Activated CD4-positive, alpha-beta memory T cell treated with anti-CD3 and anti-CD28 coated beads for 36 hours (primary cell): ENCODE data around the gene CLBA1. TPM values are rescaled to one million over a fixed set of nuclear protein-coding genes. Genes with fewer than 3 reads are reported as not detected.

ENCODE experiments used
- CTCF ChIA-PET: fragments of 350-600 bp; sonication (Branson Sonifier 250); formaldehyde crosslinking; loops from one replicate; lab custom pipeline; 2021; ENCODE audit warnings: antibody characterized with exemption, inconsistent platforms; lab: Charles Lee
- POLR2A ChIA-PET: fragments of 350-600 bp; sonication (Branson Sonifier 250); formaldehyde crosslinking; loops from one replicate; lab custom pipeline; 2021; ENCODE audit warnings: antibody characterized with exemption; lab: Charles Lee
- DNase-seq: peaks from one replicate; pipeline ENCODE4 v3.0.0-alpha.2; 2020
- H3K27ac Mint-ChIP-seq: one replicate; pipeline ENCODE4 v1.8.0; 2021; ENCODE audit warnings: mixed read lengths
- H3K27me3 Mint-ChIP-seq: one replicate; pipeline ENCODE4 v1.8.0; 2021; ENCODE audit warnings: mixed read lengths
- H3K36me3 Mint-ChIP-seq: one replicate; pipeline ENCODE4 v1.8.0; 2021; ENCODE audit warnings: mixed read lengths
- H3K4me1 Mint-ChIP-seq: one replicate; pipeline ENCODE4 v1.8.0; 2021; ENCODE audit warnings: low read depth, mixed read lengths
- H3K4me3 Mint-ChIP-seq: one replicate; pipeline ENCODE4 v1.8.0; 2021; ENCODE audit warnings: mild to moderate bottlenecking, mixed read lengths
- H3K9me3 Mint-ChIP-seq: one replicate; pipeline ENCODE4 v1.8.0; 2021; ENCODE audit warnings: mixed read lengths
- intact Hi-C: fragments of 100-400 bp; cut with micrococcal nuclease; formaldehyde crosslinking; loops from one replicate; pipeline ENCODE4 v1.15.1; 2023
- total RNA-seq, 2 experiments: library from RNA; stranded (reverse); gene quantifications; one replicate each; pipeline ENCODE4 v1.2.3, GENCODE V29; 2021

Gene CLBA1
- total RNA-seq, 2 experiments from 2014 or later, result 0.78 to 1.2 TPM

DNA sequence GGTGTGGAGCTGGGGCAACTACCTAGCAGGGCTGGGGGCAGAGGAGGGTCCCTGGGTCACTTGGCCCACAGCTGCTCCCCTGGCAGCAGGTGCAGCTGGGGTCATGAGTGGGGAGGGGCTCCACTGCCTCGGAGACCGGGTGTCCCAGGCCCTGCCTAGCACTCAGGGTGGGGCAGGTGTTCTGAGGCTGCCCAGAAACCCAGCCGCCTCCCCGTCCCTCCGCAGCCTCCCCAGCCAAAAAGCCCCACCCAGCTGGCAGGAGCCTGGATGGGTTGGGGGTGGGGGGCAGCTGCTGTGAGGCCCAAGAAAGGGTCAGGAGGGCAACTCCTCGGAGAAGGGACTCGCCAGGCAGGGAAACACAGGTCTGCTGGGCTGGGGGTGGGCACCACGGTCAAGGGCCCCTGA is 18.6 kb upstream of the CLBA1 start:
- no peaks in the 10 kb centered on the region for H3K36me3 Mint-ChIP-seq
- no peak for DNase-seq
- no peak overlapping the region for H3K27ac Mint-ChIP-seq
- no peaks in the 10 kb centered on the region for H3K4me1 Mint-ChIP-seq
- peaks cover 7% of the 10 kb centered on the region for H3K27me3 Mint-ChIP-seq
- no peaks in the 10 kb centered on the region for H3K9me3 Mint-ChIP-seq
- intact Hi-C loops, result no loop called here
- POLR2A ChIA-PET, result interaction anchor here (0.9 kb wide), 1 partner anchor 79 kb away, joined by 3 read pairs; no protein-coding TSS in a partner anchor
- H3K4me3 Mint-ChIP-seq, result no peak overlapping the region
- CTCF ChIA-PET, result no interaction called here

GRCh38 chr14:104967386-104968152 is 18.0 kb upstream of the CLBA1 start:
- CTCF ChIA-PET, result no interaction called here
- Mint-ChIP-seq H3K27ac (no peak overlapping the region), H3K27me3 (peaks cover 7% of the 10 kb centered on the region), H3K36me3 (no peaks in the 10 kb centered on the region), H3K9me3 (no peaks in the 10 kb centered on the region), H3K4me1 (no peaks in the 10 kb centered on the region), H3K4me3 (no peak overlapping the region)
- POLR2A ChIA-PET, result interaction anchor here (0.9 kb wide), 1 partner anchor 79 kb away, joined by 3 read pairs; no protein-coding TSS in a partner anchor
- DNase-seq, result no peak
- intact Hi-C loops, result no loop called here

GRCh38 chr14:104968153-104968527 is 17.4 kb upstream of the CLBA1 start:
- Mint-ChIP-seq H3K36me3 (no peaks in the 10 kb centered on the region), H3K27me3 (peaks cover 7% of the 10 kb centered on the region), H3K4me1 (no peaks in the 10 kb centered on the region), H3K9me3 (no peaks in the 10 kb centered on the region), H3K4me3 (no peak overlapping the region), H3K27ac (no peak overlapping the region)
- ChIA-PET CTCF (no interaction called here), POLR2A (no interaction called here)
- DNase-seq, result no peak
- intact Hi-C loops, result no loop called here

- POLR2A ChIA-PET, result no interaction called here
- DNase-seq, result no peak
- no peaks in the 10 kb centered on the region for H3K9me3 Mint-ChIP-seq
- H3K27me3 Mint-ChIP-seq, result peaks cover 7% of the 10 kb centered on the region
- H3K27ac Mint-ChIP-seq, result no peak overlapping the region
- no peaks in the 10 kb centered on the region for H3K36me3 Mint-ChIP-seq
- H3K4me1 Mint-ChIP-seq, result no peaks in the 10 kb centered on the region
- H3K4me3 Mint-ChIP-seq, result no peak overlapping the region
- intact Hi-C loops, result no loop called here
- CTCF ChIA-PET, result interaction anchor here (2.1 kb wide), 1 partner anchor 77 kb away, joined by 7 read pairs; no protein-coding TSS in a partner anchor
Observed at GRCh38 chr14:104968541-104969401, 16.8 kb upstream of the CLBA1 start.

DNA sequence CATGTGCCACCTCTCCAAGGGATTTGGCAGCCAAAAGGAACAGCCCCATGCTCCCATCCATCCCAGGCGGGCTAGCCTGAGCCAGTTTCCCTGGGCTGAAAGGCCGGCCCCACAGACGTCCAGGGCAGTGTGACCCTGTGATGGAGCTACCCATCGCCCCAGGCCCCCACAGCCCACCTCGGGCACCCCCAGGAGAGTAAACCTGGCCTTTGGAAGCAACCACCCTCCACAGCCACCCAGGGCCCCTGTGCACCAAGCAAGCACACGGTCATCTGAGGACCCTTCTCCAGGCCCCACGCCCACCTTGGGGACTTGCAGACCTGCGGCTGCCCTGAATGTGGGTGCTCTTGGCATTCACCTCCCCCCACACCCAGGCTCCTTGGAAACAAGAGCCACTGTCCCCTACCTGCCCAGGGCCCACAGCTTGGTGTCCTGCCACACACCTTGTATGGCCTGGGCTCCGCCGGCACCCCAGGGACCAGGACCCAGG is 15.8 kb upstream of the CLBA1 start:
- intact Hi-C loops, result no loop called here
- no peak for DNase-seq
- ChIA-PET CTCF (interaction anchor here (2.1 kb wide), 1 partner anchor 76 kb away, joined by 7 read pairs; no protein-coding TSS in a partner anchor), POLR2A (no interaction called here)
- no peak overlapping the region for H3K27ac Mint-ChIP-seq
- no peaks in the 10 kb centered on the region for H3K36me3 Mint-ChIP-seq
- peaks cover 7% of the 10 kb centered on the region for H3K27me3 Mint-ChIP-seq
- no peaks in the 10 kb centered on the region for H3K4me1 Mint-ChIP-seq
- H3K9me3 Mint-ChIP-seq, result no peaks in the 10 kb centered on the region
- no peak overlapping the region for H3K4me3 Mint-ChIP-seq

- ChIA-PET POLR2A (no interaction called here), CTCF (interaction anchor here (2.1 kb wide), 1 partner anchor 75 kb away, joined by 7 read pairs; no protein-coding TSS in a partner anchor)
- intact Hi-C loops, result no loop called here
- Mint-ChIP-seq H3K4me1 (no peaks in the 10 kb centered on the region), H3K9me3 (no peaks in the 10 kb centered on the region), H3K36me3 (no peaks in the 10 kb centered on the region), H3K27me3 (peaks cover 7% of the 10 kb centered on the region), H3K4me3 (no peak overlapping the region), H3K27ac (no peak overlapping the region)
- DNase-seq, result no peak
Observed at GRCh38 chr14:104970231-104971068, 15.1 kb upstream of the CLBA1 start.

DNA sequence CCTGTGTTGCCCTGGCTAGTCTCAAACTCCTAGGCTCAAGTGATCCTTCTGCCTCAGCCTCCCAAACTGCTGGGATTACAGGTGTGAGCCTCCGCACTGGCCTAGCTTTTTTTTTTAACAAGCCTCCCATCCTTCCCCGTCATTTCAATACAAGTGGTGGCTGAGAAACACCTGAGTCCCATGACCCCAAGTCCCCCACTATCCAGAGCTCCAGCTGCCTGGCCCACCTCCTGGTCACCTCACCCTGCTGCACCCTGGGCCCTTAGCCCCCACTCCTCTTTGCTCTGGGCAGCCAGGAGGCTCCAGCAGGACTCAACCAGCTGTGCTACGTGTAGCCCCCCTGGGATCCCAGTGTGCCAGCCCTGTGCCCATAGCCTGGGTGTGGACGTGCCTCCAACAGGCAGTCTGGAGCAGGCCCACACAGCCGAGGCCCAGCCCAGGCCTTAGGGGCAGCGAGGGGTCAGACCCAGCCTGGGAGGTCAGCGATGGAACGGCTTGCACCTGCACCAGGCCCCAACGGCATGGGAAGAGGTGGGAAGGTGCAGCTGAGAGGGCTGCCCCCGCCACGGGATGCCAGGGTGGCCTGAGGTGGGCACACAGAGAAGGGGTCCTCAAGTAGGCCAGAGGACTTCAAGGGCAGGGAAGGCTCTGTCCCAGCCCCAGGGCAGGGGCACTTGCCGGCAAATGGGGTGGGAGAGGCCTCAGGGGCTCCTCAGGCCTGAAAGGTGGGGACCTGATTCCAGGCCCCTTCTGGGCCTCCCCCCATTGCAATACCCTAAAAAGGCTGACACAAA is 13.9 kb upstream of the CLBA1 start:
- no peak for DNase-seq
- Mint-ChIP-seq H3K4me1 (peaks cover 3% of the 10 kb centered on the region), H3K27me3 (peaks cover 13% of the 10 kb centered on the region), H3K36me3 (no peaks in the 10 kb centered on the region), H3K9me3 (no peaks in the 10 kb centered on the region), H3K4me3 (no peak overlapping the region), H3K27ac (no peak overlapping the region)
- ChIA-PET POLR2A (interaction anchor here (0.6 kb wide), 1 partner anchor 160 kb away, joined by 4 read pairs; no protein-coding TSS in a partner anchor), CTCF (interaction anchor here (6.0 kb wide), 1 partner anchor 73 kb away, joined by 108 read pairs; no protein-coding TSS in a partner anchor)
- intact Hi-C loops, result no loop called here

DNA sequence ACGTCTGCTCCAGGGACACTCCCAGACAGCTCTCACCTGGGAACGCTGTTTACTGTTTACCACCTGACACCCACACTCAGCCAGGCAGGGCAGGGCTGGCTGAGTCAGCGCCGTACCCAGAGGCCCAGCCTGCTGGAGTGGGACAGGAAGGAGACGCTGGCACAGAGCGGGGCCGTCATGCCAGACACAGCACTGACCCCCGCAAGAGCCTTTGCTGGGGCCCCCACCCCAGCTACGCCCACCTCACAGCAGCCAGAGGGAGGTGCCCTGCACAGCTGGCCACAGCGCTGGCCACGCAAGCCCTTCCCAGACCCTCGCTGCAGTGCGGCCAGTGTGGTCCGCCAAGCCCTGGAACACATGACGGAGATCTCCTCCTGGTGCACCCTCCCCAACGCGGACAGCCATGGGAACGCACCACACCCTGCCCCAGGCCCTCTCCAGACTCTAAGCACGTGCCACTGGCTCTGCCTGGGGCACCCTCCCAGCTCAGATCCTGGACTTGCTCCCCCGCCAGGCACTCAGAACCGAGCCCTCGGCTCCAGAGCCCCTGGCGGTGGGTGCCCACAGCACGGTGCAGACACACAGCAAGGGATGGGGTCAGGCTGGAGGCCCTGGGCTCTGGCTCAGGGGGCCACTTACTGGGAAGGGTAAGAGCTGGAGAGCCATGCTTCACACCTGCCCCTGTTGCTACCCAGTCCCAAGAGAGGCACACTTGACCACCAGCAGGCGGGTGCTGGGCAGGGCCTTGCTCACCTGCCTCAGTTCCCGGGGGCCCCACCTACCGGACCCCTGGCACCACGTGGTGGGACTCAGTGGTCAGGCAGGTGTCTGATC is 13.1 kb upstream of the CLBA1 start:
- no peak for DNase-seq
- intact Hi-C loops, result no loop called here
- H3K27me3 Mint-ChIP-seq, result peaks cover 21% of the 10 kb centered on the region
- ChIA-PET CTCF (interaction anchor here (6.0 kb wide), 1 partner anchor 72 kb away, joined by 108 read pairs; no protein-coding TSS in a partner anchor), POLR2A (interaction anchor here (0.6 to 1.9 kb wide), 2 partner anchors 73 to 159 kb away, joined by 4 to 6 read pairs; no protein-coding TSS in a partner anchor)
- H3K4me1 Mint-ChIP-seq, result peaks cover 5% of the 10 kb centered on the region
- H3K27ac Mint-ChIP-seq, result no peak overlapping the region
- no peak overlapping the region for H3K4me3 Mint-ChIP-seq
- H3K9me3 Mint-ChIP-seq, result no peaks in the 10 kb centered on the region
- no peaks in the 10 kb centered on the region for H3K36me3 Mint-ChIP-seq

GRCh38 chr14:104973135-104973384 is 12.5 kb upstream of the CLBA1 start:
- no peak for DNase-seq
- H3K9me3 Mint-ChIP-seq, result no peaks in the 10 kb centered on the region
- intact Hi-C loops, result no loop called here
- H3K27me3 Mint-ChIP-seq, result peaks cover 24% of the 10 kb centered on the region
- H3K36me3 Mint-ChIP-seq, result no peaks in the 10 kb centered on the region
- ChIA-PET CTCF (interaction anchor here (1.9 to 6.0 kb wide), 2 partner anchors 71 to 114 kb away, joined by 6 to 108 read pairs; no protein-coding TSS in a partner anchor), POLR2A (interaction anchor here (1.9 kb wide), 1 partner anchor 73 kb away, joined by 6 read pairs; no protein-coding TSS in a partner anchor)
- no peak overlapping the region for H3K27ac Mint-ChIP-seq
- no peak overlapping the region for H3K4me3 Mint-ChIP-seq
- H3K4me1 Mint-ChIP-seq, result peaks cover 8% of the 10 kb centered on the region

- intact Hi-C loops, result no loop called here
- Mint-ChIP-seq H3K4me3 (no peak overlapping the region), H3K9me3 (no peaks in the 10 kb centered on the region), H3K4me1 (peaks cover 9% of the 10 kb centered on the region), H3K36me3 (no peaks in the 10 kb centered on the region), H3K27me3 (peaks cover 25% of the 10 kb centered on the region), H3K27ac (no peak overlapping the region)
- ChIA-PET POLR2A (interaction anchor here (1.9 kb wide), 1 partner anchor 72 kb away, joined by 6 read pairs; no protein-coding TSS in a partner anchor), CTCF (interaction anchor here (0.7 to 6.0 kb wide), 9 partner anchors 10 to 117 kb away, joined by 3 to 108 read pairs (median 6); partner anchors contain the start of gene CDCA4)
- no peak for DNase-seq
Observed at GRCh38 chr14:104973385-104974145, 12.0 kb upstream of the CLBA1 start.
